ENCODE measurements around the gene CDKL5.

Gene CDKL5

GRCh38 chrX:18701621-18702361 is 276.4 kb downstream of the CDKL5 start:
- peak; percentile 1 for DNase-seq (ENCODE audit: low spot score)
- H3K27ac ChIP-seq: peak overlapping the region; percentile 72
- ChIA-PET POLR2A (ENCODE audit: low non-redundant PET) (no interaction called here), CTCF (no interaction called here)
- no peak for TF ChIP-seq CTCF (conservative IDR thresholded peaks at IDR 0.05; ENCODE audit: low read depth)

- DNase-seq (ENCODE audit: low spot score): peak; percentile 51
- no peak for TF ChIP-seq CTCF (conservative IDR thresholded peaks at IDR 0.05; ENCODE audit: low read depth)
- CTCF ChIA-PET: interaction anchor here (0.6 kb wide), 1 partner anchor 334 kb away, joined by 9 read pairs; no protein-coding TSS in a partner anchor
- H3K27ac ChIP-seq: peak overlapping the region; percentile 72
- POLR2A ChIA-PET (ENCODE audit: low non-redundant PET): no interaction called here
Observed at GRCh38 chrX:18702362-18703195, 277.2 kb downstream of the CDKL5 start.
